Colonic mucosa (tissue), 4 donors: Measurements from ENCODE around the gene STRBP. TPM values are rescaled to one million over a fixed set of nuclear protein-coding genes. Genes with fewer than 3 reads are reported as not detected.

Experiments used
- DNase-seq: peaks from one replicate; pipeline ENCODE4 v3.0.0-alpha.2; 2020
- H3K27ac ChIP-seq: fragments of 200-600 bp; one replicate; pipeline ENCODE4 v1.8.0; 2021
- H3K27me3 ChIP-seq: fragments of 200-600 bp; one replicate; pipeline ENCODE4 v1.8.0; 2021
- H3K36me3 ChIP-seq: fragments of 200-600 bp; one replicate; pipeline ENCODE4 v1.8.0; 2021
- H3K4me1 ChIP-seq: fragments of 200-600 bp; one replicate; pipeline ENCODE4 v1.8.0; 2021; ENCODE audit warnings: mild to moderate bottlenecking
- H3K4me3 ChIP-seq: fragments of 200-600 bp; one replicate; pipeline ENCODE4 v1.8.0; 2021
- H3K9ac ChIP-seq, 2 donors: one replicate each; pipeline ENCODE4 v1.7.0; 2013; ENCODE audit warnings: control low read depth in 2 of 2, low read depth in 2 of 2, low read length in 2 of 2
- H3K9me3 ChIP-seq: fragments of 200-600 bp; one replicate; pipeline ENCODE4 v1.8.0; 2021
- intact Hi-C: fragments of 100-400 bp; cut with DNase I; formaldehyde crosslinking; loops from one replicate; pipeline ENCODE4 v1.14.1; 2022
- total RNA-seq, 2 donors: library from RNA; stranded (reverse); fragmentation: NEBNext Ultra II Directional in 1 of 2; extraction: Animal tissue kit (Norgen Biotek cat#: 25700) in 1 of 2; gene quantifications; one replicate each; pipeline ENCODE4 v1.2.1, GENCODE V29; 2021
- TF ChIP-seq, protein P1 (sequence below): fragments of 200-600 bp; IDR thresholded peaks from one replicate; pipeline ENCODE4 v1.8.0; 2022; ENCODE audit warnings: antibody characterized with exemption, mild to moderate bottlenecking
- donor health status: healthy.
- donor health status: DM: no; HTN: no; CAD: no.
- donor health status: DM: no; HTN: no; CAD: no.

Gene STRBP
- total RNA-seq, 2 donors from 2014 or later, result 37.5 to 53.5 TPM

DNA sequence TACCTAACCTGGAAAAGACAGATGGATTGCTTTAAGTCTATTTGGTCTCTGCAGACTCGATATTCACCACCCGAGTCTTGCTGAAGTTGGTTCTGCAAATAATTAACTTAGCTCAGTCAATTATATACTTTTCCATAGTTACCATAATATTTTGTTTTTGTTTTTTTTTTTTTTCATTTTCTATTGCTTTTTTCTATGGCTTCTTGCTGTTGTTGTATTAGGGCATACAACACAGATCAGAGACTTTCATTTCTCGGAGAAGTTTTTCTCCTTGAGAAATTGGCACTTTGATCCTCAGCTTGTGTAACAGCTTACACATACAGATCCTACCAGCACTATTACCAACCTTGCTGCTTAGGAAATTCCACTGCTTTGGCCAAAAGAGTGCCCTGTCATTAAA lies 146.9 kb downstream of the STRBP start:
- Histone ChIP-seq H3K9ac (no peak overlapping the region), H3K27ac (no peak overlapping the region), H3K4me3 (no peak overlapping the region), H3K36me3 (no peaks in the 10 kb centered on the region), H3K27me3 (no peaks in the 10 kb centered on the region), H3K4me1 (no peaks in the 10 kb centered on the region), H3K9me3 (no peaks in the 10 kb centered on the region)
- TF ChIP-seq, protein P1, sequence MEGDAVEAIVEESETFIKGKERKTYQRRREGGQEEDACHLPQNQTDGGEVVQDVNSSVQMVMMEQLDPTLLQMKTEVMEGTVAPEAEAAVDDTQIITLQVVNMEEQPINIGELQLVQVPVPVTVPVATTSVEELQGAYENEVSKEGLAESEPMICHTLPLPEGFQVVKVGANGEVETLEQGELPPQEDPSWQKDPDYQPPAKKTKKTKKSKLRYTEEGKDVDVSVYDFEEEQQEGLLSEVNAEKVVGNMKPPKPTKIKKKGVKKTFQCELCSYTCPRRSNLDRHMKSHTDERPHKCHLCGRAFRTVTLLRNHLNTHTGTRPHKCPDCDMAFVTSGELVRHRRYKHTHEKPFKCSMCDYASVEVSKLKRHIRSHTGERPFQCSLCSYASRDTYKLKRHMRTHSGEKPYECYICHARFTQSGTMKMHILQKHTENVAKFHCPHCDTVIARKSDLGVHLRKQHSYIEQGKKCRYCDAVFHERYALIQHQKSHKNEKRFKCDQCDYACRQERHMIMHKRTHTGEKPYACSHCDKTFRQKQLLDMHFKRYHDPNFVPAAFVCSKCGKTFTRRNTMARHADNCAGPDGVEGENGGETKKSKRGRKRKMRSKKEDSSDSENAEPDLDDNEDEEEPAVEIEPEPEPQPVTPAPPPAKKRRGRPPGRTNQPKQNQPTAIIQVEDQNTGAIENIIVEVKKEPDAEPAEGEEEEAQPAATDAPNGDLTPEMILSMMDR, result no peak
- no peak for DNase-seq
- intact Hi-C loops, result no loop called here

DNA sequence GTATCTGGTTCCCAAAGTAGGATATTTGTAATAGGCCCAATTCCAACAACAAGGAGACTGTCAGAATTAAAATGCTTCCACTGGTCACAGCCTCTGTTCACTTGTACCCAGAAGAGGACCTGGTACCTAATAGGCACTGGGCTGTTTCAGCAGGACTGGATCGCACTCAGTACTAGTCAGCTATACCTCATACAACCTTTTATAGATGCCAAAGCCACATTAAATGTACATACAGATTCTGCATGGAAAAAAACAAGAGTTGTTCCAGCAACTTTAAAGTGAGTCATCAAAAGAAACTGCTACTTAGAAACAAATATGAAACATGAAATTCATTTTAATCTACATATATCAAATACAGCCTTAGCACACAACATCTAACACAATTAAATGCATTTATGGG lies 147.4 kb downstream of the STRBP start:
- Histone ChIP-seq H3K27me3 (no peaks in the 10 kb centered on the region), H3K36me3 (no peaks in the 10 kb centered on the region), H3K9me3 (no peaks in the 10 kb centered on the region), H3K4me3 (no peak overlapping the region), H3K4me1 (no peaks in the 10 kb centered on the region), H3K27ac (no peak overlapping the region), H3K9ac (no peak overlapping the region)
- intact Hi-C loops, result no loop called here
- no peak for DNase-seq
- TF ChIP-seq, protein P1, result no peak

DNA sequence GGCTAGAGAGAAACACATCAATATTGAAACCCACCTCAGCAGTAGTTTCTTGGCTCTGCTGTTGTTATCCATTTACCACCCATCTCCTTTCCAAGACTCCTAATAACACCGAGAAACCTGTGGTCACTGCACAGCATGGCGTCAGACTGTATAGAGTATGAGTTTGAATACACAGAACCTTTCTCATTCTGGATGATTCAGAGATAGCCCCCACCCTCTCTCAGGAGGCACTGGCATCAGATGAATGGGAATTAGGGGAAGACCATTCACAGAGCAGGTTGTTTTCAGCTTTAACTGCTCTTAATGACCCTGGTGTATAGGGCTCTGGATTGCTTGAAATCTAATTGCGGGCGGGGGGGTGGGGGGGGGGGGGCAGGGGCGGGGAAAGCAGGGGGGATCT lies 148.3 kb downstream of the STRBP start:
- H3K27ac ChIP-seq, result no peak overlapping the region

DNA sequence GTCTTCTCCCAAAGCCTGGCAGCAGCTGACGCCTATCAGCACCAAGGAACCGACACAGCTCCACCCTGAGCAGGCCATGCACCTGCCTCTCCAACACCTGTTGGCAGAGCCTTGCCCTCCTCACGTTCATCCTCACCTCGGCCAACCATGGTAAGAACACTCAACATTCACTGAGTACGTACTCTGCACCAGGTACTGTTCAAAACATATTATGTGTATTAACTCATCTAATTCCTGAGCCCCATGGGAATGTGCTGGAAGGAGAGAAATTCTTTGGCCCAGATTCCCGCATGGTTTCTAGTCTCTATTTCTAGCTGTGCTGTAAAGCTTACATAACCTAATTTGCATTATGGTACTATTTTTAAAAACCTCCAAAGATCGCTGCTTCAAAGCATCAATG lies 148.8 kb downstream of the STRBP start:
- Histone ChIP-seq H3K9me3 (no peaks in the 10 kb centered on the region), H3K9ac (no peak overlapping the region), H3K36me3 (no peaks in the 10 kb centered on the region), H3K4me3 (no peak overlapping the region), H3K27ac (no peak overlapping the region), H3K4me1 (no peaks in the 10 kb centered on the region), H3K27me3 (no peaks in the 10 kb centered on the region)
- no peak for DNase-seq
- intact Hi-C loops, result no loop called here
- TF ChIP-seq, protein P1, result no peak

More for the DNA sequence above, 148.3 kb downstream of the STRBP start:
- no peaks in the 10 kb centered on the region for H3K27me3 ChIP-seq
- intact Hi-C loops, result no loop called here
- DNase-seq, result no peak
- TF ChIP-seq, protein P1, result no peak
- H3K36me3 ChIP-seq, result no peaks in the 10 kb centered on the region
- no peak overlapping the region for H3K9ac ChIP-seq
- no peak overlapping the region for H3K4me3 ChIP-seq
- H3K4me1 ChIP-seq, result no peaks in the 10 kb centered on the region
- no peaks in the 10 kb centered on the region for H3K9me3 ChIP-seq

DNA sequence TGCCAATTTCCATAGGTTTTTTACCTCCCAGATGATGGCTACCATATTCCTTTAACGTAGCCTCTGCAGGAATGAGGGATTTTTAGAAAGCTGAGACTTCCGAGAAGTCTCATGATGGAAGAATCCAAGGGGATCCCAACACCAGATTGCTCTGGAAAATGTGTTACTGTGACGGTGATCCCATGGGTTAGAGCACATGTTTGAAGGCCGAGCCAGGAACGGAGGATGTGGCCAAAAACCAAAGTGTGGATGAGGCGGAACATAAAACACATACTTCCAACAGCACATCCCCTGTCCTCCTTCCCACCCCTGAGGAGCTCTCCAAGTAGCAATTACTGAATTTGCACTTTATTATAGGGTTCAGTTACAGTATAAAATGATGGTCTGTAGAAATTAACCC lies 152.3 kb downstream of the STRBP start:
- H3K9ac ChIP-seq, result no peak overlapping the region
- intact Hi-C loops, result no loop called here
- no peaks in the 10 kb centered on the region for H3K36me3 ChIP-seq
- no peak overlapping the region for H3K27ac ChIP-seq
- TF ChIP-seq, protein P1, result no peak
- H3K4me1 ChIP-seq, result no peaks in the 10 kb centered on the region
- H3K9me3 ChIP-seq, result no peaks in the 10 kb centered on the region
- no peak for DNase-seq
- no peak overlapping the region for H3K4me3 ChIP-seq
- no peaks in the 10 kb centered on the region for H3K27me3 ChIP-seq
